OCI-LY3 (cell line): ENCODE data around the gene BTBD6.
"Not testable (repeated sequence)": the region's sequence is repeated elsewhere in the genome, so short reads cannot be mapped to it uniquely, and the experiment has no call there.

Source experiments
- CTCF ChIP-seq: fragments of 200-600, 300-600 bp; sonication (generic); IDR thresholded peaks from 2 replicates; pipeline ENCODE4 v1.5.1; 2014; ENCODE audit warnings: antibody characterized with exemption, low read length, low read depth
- EZH2phosphoT487 ChIP-seq: fragments of 200-600 bp; shearing (Covaris generic); IDR thresholded peaks from 2 replicates; pipeline ENCODE4 v1.6.1; 2018; ENCODE audit warnings: antibody characterized with exemption, mixed run types, low read depth

GRCh38 chr14:105277448-105277847 is 29.1 kb downstream of the BTBD6 start:
- not testable (repeated sequence) for TF ChIP-seq CTCF, EZH2phosphoT487
